HG03354 (cell line): Measurements from ENCODE around the gene ULK1.
"Not testable (repeated sequence)": the region's sequence is repeated elsewhere in the genome, so short reads cannot be mapped to it uniquely, and the experiment has no call there.

Experiments
- ATAC-seq: cut with Tn5 transposase; IDR thresholded peaks from one replicate; pipeline ENCODE4 v1.9.1; 2021; ENCODE audit warnings: mild to moderate bottlenecking; ENCODE audit not compliant: unreplicated experiment, poor library complexity, severe bottlenecking

ULK1 gene

DNA sequence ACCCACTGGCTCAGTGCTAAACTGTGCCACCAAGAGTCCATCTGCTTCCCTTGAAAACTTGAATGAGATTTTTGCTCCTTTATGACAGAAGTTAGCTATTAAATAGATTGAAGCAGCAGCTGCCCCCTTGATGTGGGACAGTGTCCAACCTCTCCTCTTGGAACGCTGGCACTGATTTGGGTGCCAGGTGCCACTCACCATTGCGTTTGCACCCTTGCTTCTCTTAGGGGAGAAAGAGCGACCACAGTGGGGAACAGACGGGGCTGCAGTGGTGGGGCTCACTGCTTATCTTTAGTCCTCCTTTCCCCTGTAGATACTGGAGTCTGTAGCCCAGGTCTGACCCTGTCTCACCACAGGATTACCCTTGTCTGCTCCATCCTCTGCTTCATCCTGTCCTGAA lies 64.7 kb downstream of the ULK1 start:
- no peak for ATAC-seq

DNA sequence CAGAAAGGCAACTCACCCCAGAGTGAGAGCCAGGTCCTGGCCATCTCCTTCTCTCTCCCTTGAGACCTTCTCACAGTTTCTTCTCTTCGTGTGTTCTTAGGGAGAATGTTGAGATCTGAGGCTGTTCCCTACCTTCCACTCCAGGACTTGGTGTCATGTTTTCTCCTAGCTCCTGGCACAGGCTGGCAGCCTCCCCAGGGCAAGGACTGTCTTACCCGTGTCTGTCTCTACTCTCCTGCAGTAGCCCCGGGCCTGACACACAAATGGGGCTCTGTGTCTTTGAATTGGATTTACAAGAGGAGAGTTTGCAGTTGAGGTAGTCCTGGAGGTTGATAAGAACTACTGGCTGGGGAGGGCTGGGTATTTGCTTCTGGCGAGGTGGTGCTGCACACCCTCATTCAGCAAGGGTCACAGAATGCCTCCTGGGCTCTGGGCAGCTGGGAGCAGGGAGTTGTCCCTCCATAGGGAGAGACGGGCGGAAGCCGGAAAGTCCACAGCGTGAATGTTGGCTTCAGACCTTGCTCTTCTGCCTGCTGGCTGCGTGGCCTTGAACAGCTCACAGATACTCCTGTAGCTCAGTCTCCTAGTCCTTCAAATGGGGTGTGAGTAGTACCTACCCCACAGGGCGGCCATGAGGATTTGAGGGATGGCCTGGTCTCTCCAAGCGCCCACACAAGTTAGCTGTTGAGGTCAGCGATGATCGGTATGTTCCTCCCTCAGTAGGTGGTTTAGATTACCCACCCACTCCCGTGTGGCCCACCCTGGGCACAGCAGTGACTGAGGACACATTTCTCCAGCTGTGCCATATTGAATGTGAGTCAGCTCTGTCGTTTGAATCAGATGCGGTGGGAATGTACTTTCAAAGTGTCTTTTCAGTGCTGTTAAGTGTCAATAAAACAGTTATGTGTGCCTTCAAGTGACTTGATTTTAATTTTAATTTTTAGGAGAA lies 65.5 kb downstream of the ULK1 start:
- ATAC-seq, result no peak

DNA sequence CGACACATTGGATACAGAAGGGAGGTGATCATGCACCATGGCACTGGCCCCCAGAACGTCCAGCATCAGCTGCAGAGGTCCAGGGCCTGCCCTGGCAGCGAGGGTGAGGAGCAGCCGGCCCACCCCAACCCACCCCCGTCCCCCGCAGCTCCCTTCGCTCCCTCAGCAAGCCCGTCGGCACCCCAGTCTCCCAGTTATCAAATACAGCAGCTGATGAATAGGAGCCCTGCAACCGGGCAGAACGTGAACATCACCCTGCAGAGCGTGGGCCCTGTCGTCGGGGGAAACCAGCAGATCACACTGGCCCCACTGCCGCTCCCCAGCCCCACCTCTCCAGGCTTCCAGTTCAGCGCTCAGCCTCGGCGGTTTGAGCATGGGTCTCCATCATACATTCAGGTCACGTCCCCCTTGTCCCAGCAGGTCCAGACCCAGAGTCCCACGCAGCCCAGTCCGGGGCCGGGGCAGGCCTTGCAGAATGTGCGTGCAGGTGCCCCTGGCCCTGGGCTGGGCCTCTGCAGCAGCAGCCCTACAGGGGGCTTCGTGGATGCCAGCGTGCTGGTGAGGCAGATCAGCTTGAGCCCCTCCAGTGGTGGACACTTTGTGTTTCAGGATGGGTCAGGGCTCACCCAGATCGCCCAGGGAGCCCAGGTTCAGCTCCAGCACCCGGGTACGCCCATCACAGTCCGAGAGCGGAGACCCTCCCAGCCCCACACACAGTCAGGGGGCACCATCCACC lies 66.3 kb downstream of the ULK1 start:
- not testable (repeated sequence) for ATAC-seq

DNA sequence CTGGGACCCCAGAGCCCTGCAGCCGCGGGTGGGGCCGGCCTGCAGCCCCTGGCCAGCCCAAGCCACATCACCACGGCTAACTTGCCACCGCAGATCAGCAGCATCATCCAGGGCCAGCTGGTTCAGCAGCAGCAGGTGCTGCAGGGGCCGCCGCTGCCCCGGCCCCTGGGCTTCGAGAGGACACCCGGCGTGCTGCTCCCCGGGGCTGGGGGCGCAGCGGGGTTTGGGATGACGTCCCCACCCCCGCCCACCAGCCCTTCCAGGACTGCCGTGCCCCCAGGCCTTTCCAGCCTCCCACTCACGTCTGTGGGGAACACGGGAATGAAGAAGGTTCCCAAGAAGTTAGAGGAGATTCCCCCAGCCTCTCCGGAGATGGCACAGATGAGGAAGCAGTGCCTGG lies 66.9 kb downstream of the ULK1 start:
- not testable (repeated sequence) for ATAC-seq

DNA sequence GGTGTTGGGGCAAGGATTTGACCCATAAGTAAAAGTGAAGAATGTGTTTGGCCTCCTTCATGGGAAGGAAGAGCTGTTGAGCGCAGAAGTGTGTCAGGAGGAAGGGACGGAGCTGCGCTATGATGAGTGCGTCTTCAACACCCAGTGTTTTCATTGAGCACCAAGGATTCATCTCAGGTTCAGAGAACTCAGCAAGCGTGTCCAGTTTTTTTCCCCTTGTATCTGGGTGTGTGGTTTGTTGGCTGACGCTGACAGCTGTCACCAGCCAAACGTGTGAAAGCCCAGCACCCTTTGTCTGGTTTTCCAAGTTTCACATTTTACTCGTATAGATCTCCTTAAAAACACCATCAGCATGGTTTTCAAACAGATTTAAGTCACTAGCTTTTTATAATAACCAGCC lies 67.6 kb downstream of the ULK1 start:
- ATAC-seq, result no peak

DNA sequence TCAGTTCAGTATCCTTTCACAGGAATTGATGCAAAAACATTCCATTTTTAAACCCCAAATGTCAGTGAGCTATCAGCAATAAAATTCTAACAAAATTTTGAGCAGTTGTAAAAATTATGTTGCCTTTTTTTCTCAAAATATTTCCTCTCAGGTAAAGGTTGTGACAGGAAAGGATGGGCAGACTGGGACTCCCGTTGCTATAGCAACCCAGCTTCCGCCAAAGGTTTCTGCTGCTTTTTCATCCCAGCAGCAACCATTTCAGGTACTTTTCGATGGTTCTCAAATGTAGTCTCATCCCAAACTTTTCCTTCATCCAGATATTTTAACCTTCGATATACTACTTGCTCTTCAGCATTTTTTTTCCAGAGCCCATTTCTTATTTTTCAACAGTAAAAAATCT lies 69.0 kb downstream of the ULK1 start:
- no peak for ATAC-seq

DNA sequence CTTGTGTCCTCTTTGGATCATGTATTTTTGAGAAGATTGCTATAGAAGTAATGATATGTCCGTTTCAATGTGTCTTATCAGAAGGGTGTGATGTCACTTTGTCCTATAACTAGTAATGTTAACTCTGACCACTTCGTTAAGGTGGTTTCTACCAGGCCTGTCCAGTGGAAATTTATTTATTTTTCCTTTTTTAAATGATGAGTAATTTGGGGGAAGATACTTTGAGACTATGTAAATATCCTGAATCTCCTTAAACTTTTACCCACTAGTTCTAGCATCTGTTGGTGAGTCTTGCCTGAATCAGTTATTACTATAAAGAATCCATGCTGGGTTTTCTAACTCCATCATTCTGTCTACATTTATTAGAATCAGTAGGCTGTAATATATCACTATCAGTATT lies 70.7 kb downstream of the ULK1 start:
- no peak for ATAC-seq

DNA sequence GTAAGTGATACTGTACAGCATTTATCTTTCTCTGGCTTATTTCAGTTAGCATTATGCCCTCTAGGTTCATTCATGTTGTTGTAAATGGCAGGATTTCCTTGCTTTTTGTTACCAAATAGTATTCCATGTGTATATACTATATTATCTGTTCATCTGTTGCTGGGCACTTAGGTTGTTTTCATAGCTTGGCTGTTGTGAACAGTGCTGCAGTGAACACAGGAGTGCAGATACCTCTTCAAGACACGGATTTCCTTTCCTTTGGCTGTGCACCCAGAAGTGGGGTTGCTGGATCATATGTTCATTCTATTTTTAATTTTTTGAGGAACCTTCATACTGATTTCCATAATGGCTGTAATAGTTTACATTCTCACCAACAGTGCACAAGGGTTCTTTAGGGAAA lies 76.8 kb downstream of the ULK1 start:
- no peak for ATAC-seq
